Thoracic aorta (tissue), 2 donors: ENCODE results near the gene HPCAL1. TPM values are rescaled to one million over a fixed set of nuclear protein-coding genes. Genes with fewer than 3 reads are reported as not detected.

Source experiments
- ATAC-seq: fragments of 150-250 bp; one replicate; pipeline ENCODE4 v1.8.0; 2017; ENCODE audit warnings: low read depth; ENCODE audit not compliant: insufficient number of reproducible peaks, low FRiP score
- DNase-seq: peaks from one replicate; pipeline ENCODE4 v3.0.0-alpha.2; 2020; ENCODE audit warnings: low spot score
- H3K27ac ChIP-seq, 2 donors: fragments of 200-600 bp; sonication (generic); 1 replicate in 1 of 2; 2 replicates in 1 of 2; pipeline ENCODE4 v1.5.1; 2016; ENCODE audit warnings: mild to moderate bottlenecking in 2 of 2, moderate library complexity in 2 of 2
- H3K27me3 ChIP-seq: fragments of 200-600 bp; sonication (generic); replicated peaks from 2 replicates; pipeline ENCODE4 v1.6.0; 2016; ENCODE audit warnings: mild to moderate bottlenecking; ENCODE audit not compliant: insufficient read depth
- H3K36me3 ChIP-seq: fragments of 200-600 bp; sonication (generic); one replicate; pipeline ENCODE4 v1.5.1; 2016
- H3K4me1 ChIP-seq, 2 donors: fragments of 200-600 bp; sonication (generic); 1 replicate in 1 of 2; 2 replicates in 1 of 2; pipeline versions ENCODE4 v1.5.1 to v1.6.0; 2016; ENCODE audit warnings: low read depth in 2 of 2, mild to moderate bottlenecking in 1 of 2; ENCODE audit not compliant: control insufficient read depth in 1 of 2
- H3K4me3 ChIP-seq: fragments of 200-600 bp; sonication (generic); 2 replicates; pipeline ENCODE4 v1.5.1; 2016; ENCODE audit warnings: mild to moderate bottlenecking
- H3K9me3 ChIP-seq: fragments of 200-600 bp; sonication (generic); 2 replicates; pipeline ENCODE4 v1.5.1; 2016
- CTCF ChIP-seq: fragments of 200-600 bp; sonication (generic); IDR thresholded peaks from one replicate; pipeline ENCODE4 v1.5.1; 2019; ENCODE audit warnings: antibody characterized with exemption
- total RNA-seq, 2 donors: library from RNA; depleted of rRNA; stranded (reverse); fragments of >200 nt; gene quantifications; one replicate each; pipeline versions ENCODE4 v1.1.0 to v1.2.3, GENCODE V29; 2016

The HPCAL1 gene
- total RNA-seq, 2 donors from 2014 or later: 34.6 to 50.2 TPM

GRCh38 chr2:10348891-10349290 is 46.2 kb downstream of the HPCAL1 start:
- no peaks in the 10 kb centered on the region for H3K27me3 ChIP-seq
- H3K36me3 ChIP-seq: no peaks in the 10 kb centered on the region
- no peaks in the 10 kb centered on the region for H3K9me3 ChIP-seq
- peaks cover 3 to 6% of the 10 kb centered on the region in 2 donors for H3K4me1 ChIP-seq
- no peak overlapping the region for H3K27ac ChIP-seq
- no peak for ATAC-seq
- H3K4me3 ChIP-seq: no peak overlapping the region
- TF ChIP-seq CTCF: no peak
- no peak for DNase-seq

- DNase-seq (no peak), ATAC-seq (no peak)
- Histone ChIP-seq H3K27ac (no peak overlapping the region), H3K9me3 (no peaks in the 10 kb centered on the region), H3K4me3 (no peak overlapping the region), H3K36me3 (no peaks in the 10 kb centered on the region), H3K4me1 (peaks cover 3 to 6% of the 10 kb centered on the region in 2 donors), H3K27me3 (no peaks in the 10 kb centered on the region)
- TF ChIP-seq CTCF: no peak
Measured at GRCh38 chr2:10350761-10351160, 48.1 kb downstream of the HPCAL1 start.

- DNase-seq (no peak), ATAC-seq (no peak)
- H3K9me3 ChIP-seq: no peaks in the 10 kb centered on the region
- TF ChIP-seq CTCF: no peak
- H3K36me3 ChIP-seq: no peaks in the 10 kb centered on the region
- H3K4me3 ChIP-seq: no peak overlapping the region
- H3K4me1 ChIP-seq: peaks cover 3 to 6% of the 10 kb centered on the region in 2 donors
- no peak overlapping the region for H3K27ac ChIP-seq
- H3K27me3 ChIP-seq: no peaks in the 10 kb centered on the region
Measured at GRCh38 chr2:10352361-10352760, 49.7 kb downstream of the HPCAL1 start.

- no peaks in the 10 kb centered on the region for H3K9me3 ChIP-seq
- ATAC-seq (no peak), DNase-seq (no peak)
- no peak overlapping the region for H3K4me3 ChIP-seq
- H3K4me1 ChIP-seq: peaks cover 3 to 6% of the 10 kb centered on the region in 2 donors
- H3K36me3 ChIP-seq: no peaks in the 10 kb centered on the region
- TF ChIP-seq CTCF: no peak
- no peaks in the 10 kb centered on the region for H3K27me3 ChIP-seq
- no peak overlapping the region for H3K27ac ChIP-seq
Measured at GRCh38 chr2:10352972-10353371, 50.3 kb downstream of the HPCAL1 start.

GRCh38 chr2:10353931-10354330 is 51.2 kb downstream of the HPCAL1 start:
- H3K4me3 ChIP-seq: no peak overlapping the region
- no peaks in the 10 kb centered on the region for H3K27me3 ChIP-seq
- H3K9me3 ChIP-seq: no peaks in the 10 kb centered on the region
- H3K4me1 ChIP-seq: peaks cover 1% of the 10 kb centered on the region in 2 donors
- ATAC-seq (no peak), DNase-seq (no peak)
- no peak for TF ChIP-seq CTCF
- H3K36me3 ChIP-seq: no peaks in the 10 kb centered on the region
- H3K27ac ChIP-seq: no peak overlapping the region
